HG03280 (cell line): ENCODE measurements around the gene SAP130.

Source experiments
- ATAC-seq: cut with Tn5 transposase; IDR thresholded peaks from one replicate; pipeline ENCODE4 v1.9.1; 2021; ENCODE audit warnings: mild to moderate bottlenecking, moderate library complexity; ENCODE audit not compliant: unreplicated experiment

Gene SAP130

GRCh38 chr2:128027801-128028667 is at the start of gene SAP130:
Gene SAP130 (minus strand): TSS chr2:128028059. CDS start chr2:128026292, 1,767 bp downstream.
- ATAC-seq = peak; percentile 83

- no peak for ATAC-seq
Measured at GRCh38 chr2:128076461-128077106, 48.7 kb upstream of the SAP130 start.

GRCh38 chr2:128073278-128073677 is 45.4 kb upstream of the SAP130 start:
- no peak for ATAC-seq

- no peak for ATAC-seq
Measured at GRCh38 chr2:128069769-128070168, 41.9 kb upstream of the SAP130 start.

GRCh38 chr2:128064353-128064752 is 36.5 kb upstream of the SAP130 start:
- no peak for ATAC-seq

GRCh38 chr2:128062571-128062970 is 34.7 kb upstream of the SAP130 start:
- ATAC-seq = no peak

GRCh38 chr2:128058114-128058513 is 30.3 kb upstream of the SAP130 start:
- ATAC-seq = no peak

- ATAC-seq = no peak
Measured at GRCh38 chr2:128057334-128057733, 29.5 kb upstream of the SAP130 start.

GRCh38 chr2:128054104-128054885 is 26.4 kb upstream of the SAP130 start:
- no peak for ATAC-seq

- no peak for ATAC-seq
Measured at GRCh38 chr2:128053331-128053730, 25.5 kb upstream of the SAP130 start.

GRCh38 chr2:128043041-128043440 is 15.2 kb upstream of the SAP130 start:
- no peak for ATAC-seq

GRCh38 chr2:128041561-128041960 is 13.7 kb upstream of the SAP130 start:
- ATAC-seq = no peak

GRCh38 chr2:128040166-128040771 is 12.4 kb upstream of the SAP130 start:
- ATAC-seq = no peak

GRCh38 chr2:128039535-128039934 is 11.7 kb upstream of the SAP130 start:
- no peak for ATAC-seq

GRCh38 chr2:128038411-128038810 is 10.6 kb upstream of the SAP130 start:
- no peak for ATAC-seq

- ATAC-seq = no peak
Measured at GRCh38 chr2:128037649-128038048, 9.8 kb upstream of the SAP130 start.

GRCh38 chr2:128036748-128037607 is 9.1 kb upstream of the SAP130 start:
- ATAC-seq = no peak

- no peak for ATAC-seq
Measured at GRCh38 chr2:128032092-128032491, 4.2 kb upstream of the SAP130 start.

GRCh38 chr2:128028668-128029054 is 802 bp upstream of the SAP130 start:
- no peak for ATAC-seq

- ATAC-seq = peak; percentile 81
Measured at GRCh38 chr2:128027278-128027800, 520 bp downstream of the SAP130 start.
